ENCODE data around the gene RIT1.

GRCh38 chr1:155960081-155960745 lies 49.1 kb upstream of the RIT1 start:
- no peak for TF ChIP-seq CTCF (conservative IDR thresholded peaks at IDR 0.05; ENCODE audit: low read length)
- no peak for TF ChIP-seq EZH2phosphoT487 (IDR thresholded peaks at IDR 0.05; ENCODE audit: borderline replicate concordance, low read depth, low read length)

All from OCI-LY7 (cell line).